Endothelial cell of umbilical vein (primary cell): ENCODE results near the gene DENND2A. TPM values are rescaled to one million over a fixed set of nuclear protein-coding genes. Genes with fewer than 3 reads are reported as not detected.

Experiments
- BruUV-seq: library from RNA; stranded (reverse); fragments of 400-500 nt; replicated peaks from 2 replicates; lab custom pipeline; 2021; lab: Mats Ljungman, UMichigan
- CTCF ChIA-PET: fragments of 300-600, 350-600 bp; sonication (Branson Sonifier 250); formaldehyde crosslinking; loops from one replicate; lab custom pipeline; 2021; ENCODE audit warnings: antibody characterized with exemption, inconsistent platforms; lab: Charles Lee
- POLR2A ChIA-PET: fragments of 300-600, 350-600 bp; sonication (Branson Sonifier 250); formaldehyde crosslinking; loops from one replicate; lab custom pipeline; 2021; ENCODE audit warnings: antibody characterized with exemption, inconsistent platforms; lab: Charles Lee
- DNase-seq: peaks from one replicate; pipeline ENCODE4 v3.0.0-alpha.2; 2011; ENCODE audit warnings: low read depth, low spot score
- FAIRE-seq: peaks from 2 replicates; lab custom pipeline; 2011; peaks lifted over from hg19 to GRCh38; lab: Jason Lieb, UNC
- H2AFZ ChIP-seq: 2 replicates; pipeline ENCODE4 v1.6.0; 2012; ENCODE audit warnings: low read depth, low read length, control low read depth, inconsistent platforms
- H3K27ac ChIP-seq: 2 replicates; pipeline ENCODE4 v1.5.1; 2011; ENCODE audit warnings: low read depth, mild to moderate bottlenecking, control low read depth, low read length, moderate library complexity; ENCODE audit not compliant: insufficient read depth
- H3K27me3 ChIP-seq, 2 experiments: 2 replicates each; pipeline versions ENCODE4 v1.6.0 to v1.6.1; 2011; ENCODE audit warnings: low read length in 2 of 2, mixed read lengths in 1 of 2; ENCODE audit not compliant: control insufficient read depth in 2 of 2, insufficient read depth in 2 of 2
- H3K36me3 ChIP-seq, 2 experiments: 2 replicates in 1 of 2; 3 replicates in 1 of 2; pipeline ENCODE4 v1.5.1; 2011; ENCODE audit warnings: low read length in 2 of 2, mild to moderate bottlenecking in 1 of 2, moderate library complexity in 1 of 2; ENCODE audit not compliant: control insufficient read depth in 2 of 2, insufficient read depth in 2 of 2; ENCODE audit errors: extremely low read depth in 1 of 2
- H3K4me1 ChIP-seq: 3 replicates; pipeline ENCODE4 v1.5.1; 2011; ENCODE audit warnings: mild to moderate bottlenecking, low read length; ENCODE audit not compliant: control insufficient read depth, insufficient read depth; ENCODE audit errors: extremely low read depth
- H3K4me2 ChIP-seq: 2 replicates; pipeline ENCODE4 v1.6.1; 2011; ENCODE audit warnings: low read length, control low read depth, mixed read lengths; ENCODE audit not compliant: insufficient read depth
- H3K4me3 ChIP-seq, 3 experiments: fragments of 200-600 bp in 1 of 3; sonication (generic), shearing (Covaris generic) in 1 of 3; replicated peaks in 1 of 3; 2 replicates each; pipeline ENCODE4 v1.5.1; 2011 to 2016; ENCODE audit warnings: control low read depth in 3 of 3, low read length in 3 of 3, mild to moderate bottlenecking in 2 of 3, inconsistent platforms in 1 of 3, low read depth in 1 of 3, moderate library complexity in 1 of 3; ENCODE audit not compliant: insufficient read depth in 1 of 3
- H3K79me2 ChIP-seq: 2 replicates; pipeline ENCODE4 v1.6.0; 2012; ENCODE audit warnings: low read length, inconsistent platforms; ENCODE audit not compliant: control insufficient read depth, insufficient read depth
- H3K9ac ChIP-seq: replicated peaks from 2 replicates; pipeline ENCODE3; 2011; ENCODE audit warnings: low read length, control low read depth; ENCODE audit not compliant: insufficient read depth; ENCODE audit errors: extremely low read depth
- H3K9me1 ChIP-seq: replicated peaks from 3 replicates; pipeline ENCODE4 v1.6.0; 2011; ENCODE audit warnings: mild to moderate bottlenecking, low read length; ENCODE audit not compliant: control insufficient read depth, insufficient read depth; ENCODE audit errors: extremely low read depth
- H3K9me3 ChIP-seq: replicated peaks from 2 replicates; pipeline ENCODE4 v1.5.1; 2012; ENCODE audit warnings: low read length, inconsistent platforms; ENCODE audit not compliant: control insufficient read depth, insufficient read depth
- H4K20me1 ChIP-seq: replicated peaks from 2 replicates; pipeline ENCODE3; 2011; ENCODE audit warnings: mild to moderate bottlenecking, low read length; ENCODE audit not compliant: control insufficient read depth, insufficient read depth; ENCODE audit errors: extremely low read depth
- CTCF ChIP-seq, 2 donors: IDR thresholded peaks; 1 replicate in 1 of 2; 2 replicates in 1 of 2; pipeline ENCODE4 v1.5.1; 2011; ENCODE audit warnings: low read length in 2 of 2, mild to moderate bottlenecking in 2 of 2, moderate library complexity in 2 of 2, control low read depth in 1 of 2, inconsistent platforms in 1 of 2, low read depth in 1 of 2; ENCODE audit not compliant: insufficient read depth in 1 of 2; ENCODE audit errors: extremely low read depth in 1 of 2
- EZH2 ChIP-seq: IDR thresholded peaks from 2 replicates; pipeline ENCODE4 v1.6.1; 2012; ENCODE audit warnings: borderline replicate concordance, low read depth, mild to moderate bottlenecking, moderate library complexity, low read length, inconsistent platforms; ENCODE audit not compliant: severe bottlenecking
- FOS ChIP-seq: IDR thresholded peaks from 2 replicates; pipeline ENCODE4 v1.6.1; 2011; ENCODE audit warnings: mild to moderate bottlenecking, low read length, moderate library complexity, borderline replicate concordance; ENCODE audit not compliant: insufficient read depth
- GATA2 ChIP-seq: IDR thresholded peaks from 2 replicates; pipeline ENCODE4 v1.7.0; 2011; ENCODE audit warnings: low read depth, mild to moderate bottlenecking, moderate library complexity, mixed read lengths, low read length; ENCODE audit not compliant: insufficient read length, insufficient read depth
- JUN ChIP-seq: IDR thresholded peaks from 2 replicates; pipeline ENCODE4 v1.6.1; 2011; ENCODE audit warnings: borderline replicate concordance, low read depth; ENCODE audit not compliant: insufficient read length, insufficient read depth
- MAX ChIP-seq: IDR thresholded peaks from 2 replicates; pipeline ENCODE4 v1.6.1; 2011; ENCODE audit not compliant: insufficient read depth, insufficient read length
- MYC ChIP-seq: IDR thresholded peaks from one replicate; pipeline ENCODE4 v1.6.1; 2011; ENCODE audit warnings: mild to moderate bottlenecking, low read depth, low read length
- POLR2A ChIP-seq: IDR thresholded peaks from 2 replicates; pipeline ENCODE4 v1.6.1; 2012; ENCODE audit warnings: low read depth, mild to moderate bottlenecking, control low read depth, low read length
- POLR2AphosphoS5 ChIP-seq: IDR thresholded peaks from 2 replicates; pipeline ENCODE4 v1.6.1; 2012; ENCODE audit warnings: low read depth, mild to moderate bottlenecking, control low read depth, low read length, moderate library complexity; ENCODE audit not compliant: insufficient read depth
- dilution Hi-C: fragments of 300-500 bp; cut with MboI; formaldehyde crosslinking; loops from one replicate; pipeline ENCODE4 v1.15.0; 2019; ENCODE audit warnings: low sequenced_read_pairs; ENCODE audit not compliant: extremely low pct_ligation_motif_present
- intact Hi-C: fragments of 100-400 bp; cut with micrococcal nuclease; formaldehyde crosslinking; loops from one replicate; pipeline ENCODE4 v1.10.0; 2022
- polyA plus RNA-seq, 4 experiments: library from polyadenylated mRNA; depleted of rRNA in 3 of 4; stranded (reverse) in 3 of 4; unstranded in 1 of 4; fragments of >200 nt; gene quantifications; 2 replicates each; pipeline versions ENCODE4 v1.2.1 to v1.2.3, GENCODE V29; 2011 to 2012; ENCODE audit warnings: missing spikeins in 1 of 4
- total RNA-seq: library from RNA; stranded (reverse); gene quantifications from 2 replicates; pipeline ENCODE4 v1.2.3, GENCODE V29; 2021

Gene DENND2A
- total and polyA plus RNA-seq, 2 donors (not counting 3 experiments of a cell fraction or from before 2014, with no cell fraction given), result 0.33 TPM; not detected in 1

GRCh38 chr7:140688341-140688740 lies 47.7 kb upstream of the DENND2A start:
- Histone ChIP-seq H3K4me3 (no peak overlapping the region), H3K4me2 (no peak overlapping the region), H3K79me2 (no peaks in the 10 kb centered on the region), H3K9me1 (no peaks in the 10 kb centered on the region), H3K27ac (no peak overlapping the region), H3K4me1 (no peaks in the 10 kb centered on the region), H3K27me3 (no peaks in the 10 kb centered on the region), H4K20me1 (no peaks in the 10 kb centered on the region), H2AFZ (no peak overlapping the region), H3K36me3 (peaks cover 0 to 5% of the 10 kb centered on the region in 2 experiments), H3K9ac (no peak overlapping the region), H3K9me3 (no peaks in the 10 kb centered on the region)
- intact Hi-C loops (no loop called here), dilution Hi-C loops (no loop called here)
- no TSS peak for BruUV-seq
- TF ChIP-seq POLR2A (no peak), FOS (no peak), CTCF (IDR thresholded peaks at IDR 0.05; ENCODE audit: extremely low read depth in 1 of 2, insufficient read depth in 1 of 2, low read depth in 1 of 2, low read length in 2 of 2) (no peak), GATA2 (no peak), EZH2 (no peak), MYC (no peak), MAX (no peak), JUN (no peak), POLR2AphosphoS5 (no peak)
- FAIRE-seq (no peak), DNase-seq (no peak)
- ChIA-PET CTCF (no interaction called here), POLR2A (no interaction called here)
